Lower leg skin (tissue), 4 donors: Measurements from ENCODE around the gene URM1. TPM values are rescaled to one million over a fixed set of nuclear protein-coding genes. Genes with fewer than 3 reads are reported as not detected.
A peak's percentile ranks its signal among the peaks of the same experiment; 100 is the strongest.

Experiments
- DNase-seq, 2 donors: peaks; one replicate each; pipeline ENCODE4 v3.0.0-alpha.2; 2019; ENCODE audit warnings: low spot score in 2 of 2
- H3K4me3 ChIP-seq: fragments of 200-600 bp; sonication (generic); 2 replicates; pipeline ENCODE4 v1.5.1; 2017; ENCODE audit warnings: mild to moderate bottlenecking, low read depth; ENCODE audit not compliant: poor library complexity, severe bottlenecking
- POLR2A ChIP-seq, 2 donors: fragments of 450-650 bp; IDR thresholded peaks; one replicate each; pipeline ENCODE4 v1.6.1; 2016 to 2017; ENCODE audit warnings: antibody characterized with exemption in 2 of 2, mild to moderate bottlenecking in 1 of 2, moderate library complexity in 1 of 2
- WGBS, 2 donors: methylation state at CpG; one replicate each; pipeline ENCODE4 v1.1.5; 2018; 5-methylcytosine and 5-hydroxymethylcytosine counted together
- intact Hi-C: fragments of 100-400 bp; cut with DNase I; formaldehyde crosslinking; loops from one replicate; pipeline ENCODE4 v1.15.0; 2023; ENCODE audit warnings: low total_unique reads
- total RNA-seq, 4 donors: library from RNA; depleted of rRNA; stranded (reverse); fragments of >200 nt; gene quantifications; one replicate each; pipeline ENCODE4 v1.1.0, GENCODE V29; 2016
- TF ChIP-seq, protein P1 (sequence below), 3 donors: fragments of 450-650 bp; IDR thresholded peaks; one replicate each; pipeline ENCODE4 v1.5.1; 2016; ENCODE audit warnings: antibody characterized with exemption in 3 of 3, mild to moderate bottlenecking in 3 of 3, moderate library complexity in 2 of 3

URM1 gene
- 10 to 100 TPM; 24.3 to 37.7 (median 31.1) TPM for total RNA-seq

DNA sequence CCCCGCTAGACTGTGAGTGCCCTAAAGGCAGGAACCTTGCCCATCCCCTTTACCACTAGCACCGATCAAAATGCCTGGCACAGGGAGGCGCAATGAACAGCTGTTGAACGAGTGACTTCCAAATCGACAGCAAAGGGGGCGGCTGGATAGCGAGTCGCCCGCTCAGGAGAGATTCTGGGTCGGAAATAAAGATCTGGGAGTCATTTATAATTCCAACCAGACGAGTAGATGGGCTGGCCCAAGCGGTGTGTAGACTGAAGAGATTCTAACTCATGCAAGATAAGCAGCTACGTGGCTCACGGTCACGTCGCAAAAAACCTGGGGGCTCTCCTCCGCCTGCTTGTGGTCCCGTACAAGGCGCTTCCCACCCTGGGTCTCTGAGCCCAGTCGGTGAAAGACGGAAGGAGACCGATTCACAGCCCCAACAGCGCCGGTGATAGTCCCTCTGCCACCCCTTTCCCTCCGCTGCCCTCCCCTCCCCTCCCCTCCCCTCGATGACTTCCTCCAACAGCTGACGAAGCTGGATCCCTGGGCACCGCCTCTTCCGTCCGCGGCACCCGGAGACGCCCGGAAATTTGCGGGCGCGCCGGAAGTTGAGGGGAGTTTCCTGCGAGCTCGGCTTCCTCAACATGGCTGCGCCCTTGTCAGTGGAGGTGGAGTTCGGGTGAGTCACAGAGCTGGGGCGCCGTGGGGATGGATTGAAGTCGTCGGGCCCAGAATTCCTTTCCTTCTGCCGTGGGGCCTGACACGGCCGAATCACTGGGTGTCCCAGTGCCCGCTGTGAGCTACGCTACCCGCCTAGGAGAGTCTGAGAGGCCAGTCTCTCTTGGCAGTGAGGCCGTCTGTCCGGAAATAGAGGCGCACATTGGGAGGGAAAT lies at the start of gene URM1:
Gene URM1, plus strand, starts transcription at position 623 of the 878 bp plus-strand sequence. Its CDS starts 7 bp downstream, at position 630.
- TF ChIP-seq POLR2A (IDR thresholded peaks at IDR 0.05) = peak in 1 of 2 donors; percentile 81
- TF ChIP-seq, protein P1, sequence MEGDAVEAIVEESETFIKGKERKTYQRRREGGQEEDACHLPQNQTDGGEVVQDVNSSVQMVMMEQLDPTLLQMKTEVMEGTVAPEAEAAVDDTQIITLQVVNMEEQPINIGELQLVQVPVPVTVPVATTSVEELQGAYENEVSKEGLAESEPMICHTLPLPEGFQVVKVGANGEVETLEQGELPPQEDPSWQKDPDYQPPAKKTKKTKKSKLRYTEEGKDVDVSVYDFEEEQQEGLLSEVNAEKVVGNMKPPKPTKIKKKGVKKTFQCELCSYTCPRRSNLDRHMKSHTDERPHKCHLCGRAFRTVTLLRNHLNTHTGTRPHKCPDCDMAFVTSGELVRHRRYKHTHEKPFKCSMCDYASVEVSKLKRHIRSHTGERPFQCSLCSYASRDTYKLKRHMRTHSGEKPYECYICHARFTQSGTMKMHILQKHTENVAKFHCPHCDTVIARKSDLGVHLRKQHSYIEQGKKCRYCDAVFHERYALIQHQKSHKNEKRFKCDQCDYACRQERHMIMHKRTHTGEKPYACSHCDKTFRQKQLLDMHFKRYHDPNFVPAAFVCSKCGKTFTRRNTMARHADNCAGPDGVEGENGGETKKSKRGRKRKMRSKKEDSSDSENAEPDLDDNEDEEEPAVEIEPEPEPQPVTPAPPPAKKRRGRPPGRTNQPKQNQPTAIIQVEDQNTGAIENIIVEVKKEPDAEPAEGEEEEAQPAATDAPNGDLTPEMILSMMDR (IDR thresholded peaks at IDR 0.05) = no peak
- H3K4me3 ChIP-seq = peak within 1 kb of the TSS; percentile 79
- peak; percentile 94 to 98 for DNase-seq
- 0 to 1% methylated on average over 37 to 51 of the region's 55 CpGs for WGBS, 2 donors
- intact Hi-C loops = no loop called here

DNA sequence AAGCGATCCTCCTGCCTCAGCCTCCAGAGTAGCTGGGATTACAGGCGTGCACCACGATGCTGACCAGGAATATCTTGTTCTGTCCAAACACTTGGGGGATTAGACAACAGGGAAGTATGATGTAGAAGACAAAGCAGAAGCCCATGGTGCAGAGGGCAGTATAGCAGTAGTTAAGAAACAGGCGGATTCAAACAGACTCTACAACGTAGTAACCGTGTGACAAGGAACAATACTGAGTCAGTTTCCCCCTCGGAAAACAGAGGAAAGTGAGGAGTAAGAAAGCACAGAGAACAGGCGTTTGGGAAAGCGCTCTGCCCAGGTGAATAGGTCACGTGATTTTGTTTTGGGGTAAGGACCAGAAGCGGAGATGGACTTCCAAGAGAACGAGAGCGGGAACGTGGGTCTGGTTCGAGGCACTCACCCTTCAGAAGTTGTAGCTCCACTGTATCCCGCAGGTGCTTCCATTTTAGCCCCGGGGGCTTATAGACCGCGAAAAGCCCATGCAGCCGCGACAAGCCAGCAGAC lies 49.2 kb upstream of the URM1 start:
- intact Hi-C loops = no loop called here
- H3K4me3 ChIP-seq = peak overlapping the region; percentile 91
- no peak for DNase-seq
- WGBS, 2 donors = 2% methylated on average over 20 to 21 of the region's 21 CpGs
- TF ChIP-seq, protein P1 (IDR thresholded peaks at IDR 0.05) = no peak
- no peak for TF ChIP-seq POLR2A (IDR thresholded peaks at IDR 0.05)

DNA sequence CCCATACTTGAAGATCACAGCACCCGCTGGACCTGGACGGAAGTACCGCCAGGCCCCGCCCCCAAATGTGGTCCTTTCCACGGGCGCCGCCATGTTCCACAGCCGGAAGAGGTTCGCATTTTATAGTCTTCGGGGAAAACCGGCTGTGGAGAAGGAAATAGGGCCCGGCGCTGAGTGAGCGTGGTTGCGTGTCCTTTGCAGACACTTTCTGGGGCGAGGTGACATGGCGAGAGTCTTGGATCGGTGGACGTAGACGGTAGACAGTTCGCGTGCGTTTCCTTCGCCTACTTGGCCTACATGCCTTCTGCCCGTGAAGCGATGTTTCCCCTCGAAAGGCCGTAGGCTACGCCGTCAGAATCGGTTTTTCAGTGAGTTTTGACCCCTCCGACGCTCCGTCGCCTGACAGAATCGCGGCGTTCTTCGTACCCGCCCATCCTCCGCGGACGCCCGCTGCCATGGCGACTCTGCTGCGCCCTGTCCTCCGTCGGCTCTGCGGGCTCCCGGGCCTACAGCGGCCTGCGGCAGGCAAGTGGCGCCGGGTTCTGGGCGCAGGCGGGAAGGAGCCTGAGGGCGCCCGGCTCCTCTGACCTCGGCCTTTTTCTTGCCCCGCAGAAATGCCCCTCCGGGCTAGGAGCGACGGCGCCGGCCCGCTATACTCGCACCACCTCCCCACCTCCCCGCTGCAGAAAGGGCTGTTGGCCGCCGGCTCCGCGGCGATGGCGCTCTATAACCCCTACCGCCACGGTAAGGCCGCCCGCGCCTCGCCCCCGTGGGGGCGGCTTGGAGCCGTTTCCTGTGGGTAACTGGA lies 48.6 kb upstream of the URM1 start, which contains the start of the genes COQ4 and TRUB2:
Gene COQ4, plus strand, starts transcription at position 436 of the 808 bp plus-strand sequence. Its CDS starts 20 bp downstream, at position 456.
Gene TRUB2, minus strand, starts transcription at position 44 of the 808 bp plus-strand sequence. Its CDS starts 39 bp downstream, at position 5.
- peak within 1 kb of the TSS; percentile 91 for H3K4me3 ChIP-seq
- intact Hi-C loops = no loop called here

DNA sequence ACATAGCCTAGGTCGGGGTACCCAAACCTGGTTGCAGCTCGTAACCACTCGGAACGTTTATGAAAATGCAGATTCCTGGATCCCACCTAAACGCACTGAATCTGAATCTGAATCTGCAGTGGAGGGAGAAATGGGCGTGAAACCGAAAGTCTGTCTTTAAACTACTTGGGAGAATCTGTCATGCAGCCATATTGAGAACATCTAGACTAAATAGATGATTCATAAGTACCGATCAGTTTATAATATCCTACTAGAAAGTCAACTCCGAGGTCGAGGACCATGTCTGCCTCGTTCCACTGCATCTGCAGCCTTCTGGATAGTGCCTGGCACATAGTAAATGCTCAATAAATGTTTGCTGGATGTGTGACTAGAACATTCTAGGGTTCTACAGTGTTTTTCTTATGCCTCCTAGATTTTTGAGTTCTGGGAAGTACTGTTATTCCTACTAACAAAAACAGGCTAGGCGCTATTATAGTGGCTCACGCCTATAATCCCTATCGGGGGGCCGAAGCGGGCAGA lies 47.9 kb upstream of the URM1 start:
- 22 to 25% methylated on average over 16 of the region's 16 CpGs for WGBS, 2 donors
- intact Hi-C loops = no loop called here
- no peak for DNase-seq
- TF ChIP-seq POLR2A (IDR thresholded peaks at IDR 0.05) = no peak
- TF ChIP-seq, protein P1 (IDR thresholded peaks at IDR 0.05) = no peak
- H3K4me3 ChIP-seq = peak overlapping the region; percentile 91

More for the DNA sequence above, 48.6 kb upstream of the URM1 start, which contains the start of the genes COQ4 and TRUB2:
- no peak for TF ChIP-seq POLR2A (IDR thresholded peaks at IDR 0.05)
- TF ChIP-seq, protein P1 (IDR thresholded peaks at IDR 0.05) = no peak
- peak; percentile 94 to 99 for DNase-seq
- 0% methylated on average over 50 to 79 of the region's 83 CpGs for WGBS, 2 donors

DNA sequence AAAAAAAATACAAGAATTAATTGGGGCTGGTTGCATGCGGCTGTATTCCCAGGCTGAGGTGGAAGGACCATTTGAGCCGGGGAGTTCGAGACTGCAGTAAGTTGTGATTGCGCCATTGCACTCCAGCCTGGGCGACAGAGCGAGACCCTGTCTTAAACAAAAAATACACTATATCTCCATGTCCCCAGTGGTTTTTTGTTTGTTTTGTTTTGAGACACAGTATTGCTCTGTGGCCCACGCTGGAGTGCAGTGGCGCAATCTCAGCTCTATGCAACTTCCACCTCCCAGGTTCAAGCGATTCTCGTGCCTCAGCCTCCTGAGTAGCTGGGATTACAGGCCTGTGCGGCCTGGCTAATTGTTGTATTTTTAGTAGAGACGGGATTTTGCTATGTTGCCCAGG lies 47.4 kb upstream of the URM1 start:
- no peak overlapping the region for H3K4me3 ChIP-seq
- no peak for DNase-seq
- intact Hi-C loops = no loop called here
- 83 to 85% methylated on average over 12 of the region's 12 CpGs for WGBS, 2 donors
- TF ChIP-seq POLR2A (IDR thresholded peaks at IDR 0.05) = no peak
- TF ChIP-seq, protein P1 (IDR thresholded peaks at IDR 0.05) = no peak
